Measurements from ENCODE around the gene FAM124A.

FAM124A gene

DNA sequence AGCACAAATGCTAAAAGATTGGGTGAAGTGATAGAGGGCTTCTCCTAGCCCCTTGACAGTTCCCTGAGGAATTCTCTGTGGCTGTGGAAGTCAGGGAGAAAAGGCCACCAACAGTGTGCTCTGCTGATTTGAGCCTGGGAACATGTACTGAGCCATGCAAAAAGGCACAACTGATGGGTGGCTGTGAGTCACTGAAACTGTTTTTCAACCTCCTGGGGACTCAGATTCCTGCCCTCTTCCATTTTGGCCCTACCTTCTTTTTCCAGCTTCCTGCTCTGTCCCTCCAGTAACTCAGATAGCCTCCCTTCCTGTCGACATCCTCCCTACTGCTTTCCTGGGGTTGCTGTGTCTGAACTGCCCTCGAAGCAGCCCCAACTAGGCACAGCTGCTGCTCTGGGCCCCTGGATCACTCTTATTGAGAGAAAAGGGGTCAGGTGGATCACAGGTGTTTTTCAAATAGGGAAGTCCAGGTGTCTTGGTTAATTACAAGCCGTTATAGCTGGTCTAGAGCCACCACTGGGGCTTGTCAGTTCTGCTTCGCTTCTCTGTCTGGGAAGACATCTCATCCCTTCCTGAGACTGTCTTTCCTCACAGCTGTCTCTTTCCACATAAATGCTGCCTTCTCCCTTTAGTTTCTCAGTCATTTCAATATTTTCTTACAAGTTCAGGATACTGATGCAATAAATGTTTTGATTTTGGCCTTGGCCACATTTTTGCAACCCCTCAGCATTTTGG, 13.7 kb downstream of the FAM124A start:
- ATAC-seq (ENCODE audit: insufficient read depth, low read depth): no peak
- H3K79me2 ChIP-seq (ENCODE audit: insufficient read depth, low read length): no peaks in the 10 kb centered on the region
- peaks cover 11% of the 10 kb centered on the region for H3K27me3 ChIP-seq (ENCODE audit: insufficient read depth, low read length, poor library complexity)
- H3K4me3 ChIP-seq (ENCODE audit: low read depth in 1 of 2, low read length in 2 of 2): no peak overlapping the region
- H3K4me1 ChIP-seq (ENCODE audit: insufficient read depth, low read length): no peaks in the 10 kb centered on the region
- H2AFZ ChIP-seq (ENCODE audit: low read depth, low read length): no peak overlapping the region
- no peak overlapping the region for H3K27ac ChIP-seq (ENCODE audit: low read length)
- H3K4me2 ChIP-seq (ENCODE audit: insufficient read depth, low read length): no peak overlapping the region
- no peaks in the 10 kb centered on the region for H4K20me1 ChIP-seq (ENCODE audit: insufficient read depth, low read length)
- TF ChIP-seq, protein P1, sequence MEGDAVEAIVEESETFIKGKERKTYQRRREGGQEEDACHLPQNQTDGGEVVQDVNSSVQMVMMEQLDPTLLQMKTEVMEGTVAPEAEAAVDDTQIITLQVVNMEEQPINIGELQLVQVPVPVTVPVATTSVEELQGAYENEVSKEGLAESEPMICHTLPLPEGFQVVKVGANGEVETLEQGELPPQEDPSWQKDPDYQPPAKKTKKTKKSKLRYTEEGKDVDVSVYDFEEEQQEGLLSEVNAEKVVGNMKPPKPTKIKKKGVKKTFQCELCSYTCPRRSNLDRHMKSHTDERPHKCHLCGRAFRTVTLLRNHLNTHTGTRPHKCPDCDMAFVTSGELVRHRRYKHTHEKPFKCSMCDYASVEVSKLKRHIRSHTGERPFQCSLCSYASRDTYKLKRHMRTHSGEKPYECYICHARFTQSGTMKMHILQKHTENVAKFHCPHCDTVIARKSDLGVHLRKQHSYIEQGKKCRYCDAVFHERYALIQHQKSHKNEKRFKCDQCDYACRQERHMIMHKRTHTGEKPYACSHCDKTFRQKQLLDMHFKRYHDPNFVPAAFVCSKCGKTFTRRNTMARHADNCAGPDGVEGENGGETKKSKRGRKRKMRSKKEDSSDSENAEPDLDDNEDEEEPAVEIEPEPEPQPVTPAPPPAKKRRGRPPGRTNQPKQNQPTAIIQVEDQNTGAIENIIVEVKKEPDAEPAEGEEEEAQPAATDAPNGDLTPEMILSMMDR (IDR thresholded peaks at IDR 0.05; ENCODE audit: borderline replicate concordance, extremely low read depth, low read length, poor library complexity, severe bottlenecking): no peak
- no peak for TF ChIP-seq EZH2 (IDR thresholded peaks at IDR 0.05; ENCODE audit: borderline replicate concordance, low read depth, low read length, severe bottlenecking)
- no peak overlapping the region for H3K9ac ChIP-seq (ENCODE audit: low read depth, low read length)
- DNase-seq: no peak
- no peaks in the 10 kb centered on the region for H3K36me3 ChIP-seq (ENCODE audit: insufficient read depth, low read length)
- no peaks in the 10 kb centered on the region for H3K9me3 ChIP-seq (ENCODE audit: insufficient read depth, low read length, severe bottlenecking)

GRCh38 chr13:51236491-51236792, 14.2 kb downstream of the FAM124A start:
- H3K9me3 ChIP-seq (ENCODE audit: insufficient read depth, low read length, severe bottlenecking): no peaks in the 10 kb centered on the region
- no peak overlapping the region for H3K9ac ChIP-seq (ENCODE audit: low read depth, low read length)
- H3K4me3 ChIP-seq (ENCODE audit: low read depth in 1 of 2, low read length in 2 of 2): no peak overlapping the region
- no peaks in the 10 kb centered on the region for H3K79me2 ChIP-seq (ENCODE audit: insufficient read depth, low read length)
- no peak overlapping the region for H2AFZ ChIP-seq (ENCODE audit: low read depth, low read length)
- H3K4me1 ChIP-seq (ENCODE audit: insufficient read depth, low read length): no peaks in the 10 kb centered on the region
- DNase-seq (no peak), ATAC-seq (ENCODE audit: insufficient read depth, low read depth) (no peak)
- TF ChIP-seq, protein P1 (IDR thresholded peaks at IDR 0.05; ENCODE audit: borderline replicate concordance, extremely low read depth, low read length, poor library complexity, severe bottlenecking): no peak
- TF ChIP-seq EZH2 (IDR thresholded peaks at IDR 0.05; ENCODE audit: borderline replicate concordance, low read depth, low read length, severe bottlenecking): no peak
- no peak overlapping the region for H3K4me2 ChIP-seq (ENCODE audit: insufficient read depth, low read length)
- H3K27me3 ChIP-seq (ENCODE audit: insufficient read depth, low read length, poor library complexity): peaks cover 8% of the 10 kb centered on the region
- no peaks in the 10 kb centered on the region for H3K36me3 ChIP-seq (ENCODE audit: insufficient read depth, low read length)
- H4K20me1 ChIP-seq (ENCODE audit: insufficient read depth, low read length): no peaks in the 10 kb centered on the region
- H3K27ac ChIP-seq (ENCODE audit: low read length): no peak overlapping the region

DNA sequence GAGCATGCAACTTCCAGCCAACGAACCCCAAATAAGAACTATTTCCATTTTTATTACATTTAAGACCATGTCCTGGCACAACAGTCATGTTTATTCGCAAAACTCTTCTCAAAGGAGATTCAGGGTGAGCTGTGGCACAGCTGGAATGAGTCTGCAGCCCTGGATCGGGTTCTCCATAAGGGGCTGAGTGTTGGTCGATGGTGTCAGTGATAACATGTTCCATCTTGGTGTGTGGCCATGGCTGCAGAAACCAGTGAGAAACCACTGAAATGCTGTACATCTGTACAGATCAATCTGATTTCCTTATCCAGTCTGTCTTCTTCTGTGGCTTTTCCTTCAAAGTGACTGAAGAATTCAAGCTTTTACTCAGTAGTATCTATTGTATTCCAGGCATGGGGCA, 15.2 kb downstream of the FAM124A start:
- no peak overlapping the region for H2AFZ ChIP-seq (ENCODE audit: low read depth, low read length)
- no peaks in the 10 kb centered on the region for H3K9me3 ChIP-seq (ENCODE audit: insufficient read depth, low read length, severe bottlenecking)
- no peaks in the 10 kb centered on the region for H4K20me1 ChIP-seq (ENCODE audit: insufficient read depth, low read length)
- TF ChIP-seq, protein P1 (IDR thresholded peaks at IDR 0.05; ENCODE audit: borderline replicate concordance, extremely low read depth, low read length, poor library complexity, severe bottlenecking): no peak
- no peak for TF ChIP-seq EZH2 (IDR thresholded peaks at IDR 0.05; ENCODE audit: borderline replicate concordance, low read depth, low read length, severe bottlenecking)
- peaks cover 3% of the 10 kb centered on the region for H3K27me3 ChIP-seq (ENCODE audit: insufficient read depth, low read length, poor library complexity)
- no peaks in the 10 kb centered on the region for H3K4me1 ChIP-seq (ENCODE audit: insufficient read depth, low read length)
- no peak overlapping the region for H3K27ac ChIP-seq (ENCODE audit: low read length)
- H3K36me3 ChIP-seq (ENCODE audit: insufficient read depth, low read length): no peaks in the 10 kb centered on the region
- H3K4me2 ChIP-seq (ENCODE audit: insufficient read depth, low read length): no peak overlapping the region
- no peak overlapping the region for H3K4me3 ChIP-seq (ENCODE audit: low read depth in 1 of 2, low read length in 2 of 2)
- H3K79me2 ChIP-seq (ENCODE audit: insufficient read depth, low read length): no peaks in the 10 kb centered on the region
- no peak overlapping the region for H3K9ac ChIP-seq (ENCODE audit: low read depth, low read length)
- DNase-seq (no peak), ATAC-seq (ENCODE audit: insufficient read depth, low read depth) (no peak)
